B cell (primary cell): ENCODE results near the gene TMEM30A. TPM values are rescaled to one million over a fixed set of nuclear protein-coding genes. Genes with fewer than 3 reads are reported as not detected.

Experiments
- ATAC-seq: fragments of 200-7000 bp; cut with Tn5 transposase; one replicate; pipeline ENCODE4 v1.10.0; 2021; ENCODE audit warnings: low read depth, mild to moderate bottlenecking, moderate number of reproducible peaks, moderate library complexity
- CTCF ChIA-PET: fragments of 350-600 bp; sonication (Branson Sonifier 250); formaldehyde crosslinking; loops from one replicate; lab custom pipeline; 2021; ENCODE audit warnings: antibody characterized with exemption, inconsistent platforms; lab: Charles Lee
- POLR2A ChIA-PET: fragments of 350-600 bp; sonication (Branson Sonifier 250); formaldehyde crosslinking; loops from one replicate; lab custom pipeline; 2021; ENCODE audit warnings: antibody characterized with exemption; lab: Charles Lee
- DNase-seq: peaks from one replicate; pipeline ENCODE4 v3.0.0; 2013
- H2AFZ ChIP-seq: 2 replicates; pipeline ENCODE4 v1.6.1; 2012; ENCODE audit warnings: mild to moderate bottlenecking, low read depth, low read length; ENCODE audit not compliant: insufficient read depth, poor library complexity, severe bottlenecking
- H3K27ac ChIP-seq, 2 donors: 1 replicate in 1 of 2; 2 replicates in 1 of 2; pipeline ENCODE4 v1.5.1; 2012 to 2013; ENCODE audit warnings: low read length in 2 of 2, mild to moderate bottlenecking in 2 of 2, moderate library complexity in 1 of 2
- H3K27me3 ChIP-seq, 4 experiments: fragments of 200-600 bp in 1 of 4; sonication (generic) in 1 of 4; replicated peaks in 1 of 4; 1 replicate in 2 of 4; 2 replicates in 2 of 4; pipeline versions ENCODE4 v1.6.1 to v1.7.0; 2013 to 2016; ENCODE audit warnings: low read length in 3 of 4, mild to moderate bottlenecking in 2 of 4, mixed read lengths in 1 of 4, moderate library complexity in 1 of 4; ENCODE audit not compliant: insufficient read depth in 4 of 4, control insufficient read depth in 3 of 4; ENCODE audit errors: control extremely low read depth in 1 of 4
- H3K36me3 ChIP-seq, 2 experiments: replicated peaks in 1 of 2; 1 replicate in 1 of 2; 2 replicates in 1 of 2; pipeline versions ENCODE4 v1.6.1 to v1.7.1; 2013; ENCODE audit warnings: low read length in 1 of 2; ENCODE audit not compliant: insufficient read depth in 2 of 2, control insufficient read depth in 1 of 2; ENCODE audit errors: control extremely low read depth in 1 of 2, extremely low read depth in 1 of 2
- H3K4me1 ChIP-seq, 2 donors: fragments of 200-600 bp in 1 of 2; sonication (generic) in 1 of 2; 1 replicate in 1 of 2; 2 replicates in 1 of 2; pipeline versions ENCODE4 v1.5.1 to v1.6.1; 2013 to 2017; ENCODE audit warnings: low read length in 2 of 2; ENCODE audit not compliant: control insufficient read depth in 2 of 2, insufficient read depth in 2 of 2
- H3K4me2 ChIP-seq: replicated peaks from 2 replicates; pipeline ENCODE3; 2012; ENCODE audit warnings: mild to moderate bottlenecking, low read depth, low read length; ENCODE audit not compliant: poor library complexity, severe bottlenecking
- H3K4me3 ChIP-seq, 5 experiments: fragments of 200-600 bp in 1 of 5; sonication (generic) in 1 of 5; 1 replicate in 3 of 5; 2 replicates in 2 of 5; pipeline versions ENCODE4 v1.5.1 to v1.7.0; 2011 to 2016; ENCODE audit warnings: low read length in 4 of 5, mild to moderate bottlenecking in 4 of 5, low read depth in 2 of 5, control low read depth in 1 of 5, moderate library complexity in 1 of 5; ENCODE audit not compliant: insufficient read depth in 1 of 5; ENCODE audit errors: control extremely low read depth in 1 of 5, extremely low read depth in 1 of 5
- H3K79me2 ChIP-seq: fragments of 200-600 bp; sonication (generic); one replicate; pipeline ENCODE4 v1.6.0; 2016; ENCODE audit warnings: low read length; ENCODE audit not compliant: control insufficient read depth, insufficient read depth
- H3K9ac ChIP-seq: fragments of 200-600 bp; sonication (generic); 2 replicates; pipeline ENCODE4 v1.6.1; 2017; ENCODE audit warnings: mild to moderate bottlenecking, low read length, moderate library complexity
- H3K9me3 ChIP-seq, 3 donors: one replicate each; pipeline versions ENCODE4 v1.6.1 to v1.7.1; 2013; ENCODE audit warnings: low read length in 2 of 3; ENCODE audit not compliant: control insufficient read depth in 2 of 3, insufficient read depth in 1 of 3; ENCODE audit errors: control extremely low read depth in 1 of 3
- H4K20me1 ChIP-seq: 2 replicates; pipeline ENCODE4 v1.6.0; 2012; ENCODE audit warnings: mild to moderate bottlenecking, low read length; ENCODE audit not compliant: insufficient read depth, control insufficient read depth, poor library complexity, severe bottlenecking
- H3K27ac Mint-ChIP-seq: one replicate; pipeline ENCODE4 v1.8.0; 2021; ENCODE audit warnings: mixed read lengths
- H3K27me3 Mint-ChIP-seq: one replicate; pipeline ENCODE4 v1.8.0; 2021; ENCODE audit warnings: mixed read lengths
- H3K4me1 Mint-ChIP-seq: one replicate; pipeline ENCODE4 v1.8.0; 2021; ENCODE audit warnings: mixed read lengths
- H3K4me3 Mint-ChIP-seq: one replicate; pipeline ENCODE4 v1.8.0; 2021; ENCODE audit warnings: mixed read lengths
- H3K9me3 Mint-ChIP-seq: one replicate; pipeline ENCODE4 v1.8.0; 2022; ENCODE audit warnings: mixed read lengths; ENCODE audit not compliant: insufficient read depth
- EZH2 ChIP-seq: IDR thresholded peaks from 2 replicates; pipeline ENCODE4 v1.6.1; 2012; ENCODE audit warnings: borderline replicate concordance, low read depth, mild to moderate bottlenecking, moderate library complexity, low read length; ENCODE audit not compliant: insufficient read depth, poor library complexity, severe bottlenecking
- WGBS: methylation state at CpG from one replicate; pipeline ENCODE4 v1.1.5; 2013; ENCODE audit warnings: missing lambda C conversion rate; ENCODE audit not compliant: insufficient coverage; 5-methylcytosine and 5-hydroxymethylcytosine counted together
- intact Hi-C: fragments of 100-400 bp; cut with micrococcal nuclease; formaldehyde crosslinking; loops from one replicate; pipeline ENCODE4 v1.10.0; 2022
- polyA plus RNA-seq: library from polyadenylated mRNA; depleted of rRNA; stranded (reverse); fragments of >200 nt; gene quantifications from 2 replicates; pipeline ENCODE4 v1.2.3, GENCODE V29; 2012
- total RNA-seq, 2 donors: library from RNA; stranded (reverse); fragments of 120-200 nt in 1 of 2; gene quantifications; 1 replicate in 1 of 2; 2 replicates in 1 of 2; pipeline versions ENCODE4 v1.2.3 to v1.2.4, GENCODE V29; 2013 to 2022
- TF ChIP-seq, protein P1 (sequence below): fragments of 200-600 bp; IDR thresholded peaks from one replicate; pipeline ENCODE4 v1.8.0; 2022; ENCODE audit warnings: antibody characterized with exemption, mild to moderate bottlenecking

Gene TMEM30A
- total and polyA plus RNA-seq, 2 donors (not counting 1 experiment from before 2014, with no cell fraction given) = 4.7 to 53.9 TPM

- ChIA-PET CTCF (interaction anchor here (0.9 to 10.7 kb wide), 5 partner anchors 12 to 1477 kb away, joined by 3 to 388 read pairs (median 52); no protein-coding TSS in a partner anchor), POLR2A (no interaction called here)
- Histone ChIP-seq H3K79me2 (no peaks in the 10 kb centered on the region), H3K4me3 (peak overlapping the region in 3 of 5 experiments; percentile 20 to 34 (median 32)), H4K20me1 (no peaks in the 10 kb centered on the region), H3K9ac (peak overlapping the region; percentile 43), H3K36me3 (no peaks in the 10 kb centered on the region), H3K4me2 (peak overlapping the region; percentile 64), H3K9me3 (peaks cover 0 to 37% (median 0%) of the 10 kb centered on the region in 3 donors), H3K4me1 (peaks cover 57 to 62% of the 10 kb centered on the region in 2 donors), H2AFZ (peak overlapping the region; percentile 64), H3K27ac (no peak overlapping the region), H3K27me3 (peaks cover 0 to 82% (median 58%) of the 10 kb centered on the region in 4 experiments)
- Mint-ChIP-seq H3K9me3 (no peaks in the 10 kb centered on the region), H3K27ac (no peak overlapping the region), H3K4me1 (peaks cover 61% of the 10 kb centered on the region), H3K4me3 (peak overlapping the region; percentile 74), H3K27me3 (peaks cover 85% of the 10 kb centered on the region)
- 5% methylated on average over 34 of the region's 35 CpGs for WGBS
- intact Hi-C loops = no loop called here
- ATAC-seq = no peak
- TF ChIP-seq, protein P1, sequence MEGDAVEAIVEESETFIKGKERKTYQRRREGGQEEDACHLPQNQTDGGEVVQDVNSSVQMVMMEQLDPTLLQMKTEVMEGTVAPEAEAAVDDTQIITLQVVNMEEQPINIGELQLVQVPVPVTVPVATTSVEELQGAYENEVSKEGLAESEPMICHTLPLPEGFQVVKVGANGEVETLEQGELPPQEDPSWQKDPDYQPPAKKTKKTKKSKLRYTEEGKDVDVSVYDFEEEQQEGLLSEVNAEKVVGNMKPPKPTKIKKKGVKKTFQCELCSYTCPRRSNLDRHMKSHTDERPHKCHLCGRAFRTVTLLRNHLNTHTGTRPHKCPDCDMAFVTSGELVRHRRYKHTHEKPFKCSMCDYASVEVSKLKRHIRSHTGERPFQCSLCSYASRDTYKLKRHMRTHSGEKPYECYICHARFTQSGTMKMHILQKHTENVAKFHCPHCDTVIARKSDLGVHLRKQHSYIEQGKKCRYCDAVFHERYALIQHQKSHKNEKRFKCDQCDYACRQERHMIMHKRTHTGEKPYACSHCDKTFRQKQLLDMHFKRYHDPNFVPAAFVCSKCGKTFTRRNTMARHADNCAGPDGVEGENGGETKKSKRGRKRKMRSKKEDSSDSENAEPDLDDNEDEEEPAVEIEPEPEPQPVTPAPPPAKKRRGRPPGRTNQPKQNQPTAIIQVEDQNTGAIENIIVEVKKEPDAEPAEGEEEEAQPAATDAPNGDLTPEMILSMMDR = no peak
- peak; percentile 73 for TF ChIP-seq EZH2
- DNase-seq = peak; percentile 54
These were observed 77.8 kb downstream of the TMEM30A start for GRCh38 chr6:75206576-75207342.
